ENCODE results near the gene EHMT2.

DNA sequence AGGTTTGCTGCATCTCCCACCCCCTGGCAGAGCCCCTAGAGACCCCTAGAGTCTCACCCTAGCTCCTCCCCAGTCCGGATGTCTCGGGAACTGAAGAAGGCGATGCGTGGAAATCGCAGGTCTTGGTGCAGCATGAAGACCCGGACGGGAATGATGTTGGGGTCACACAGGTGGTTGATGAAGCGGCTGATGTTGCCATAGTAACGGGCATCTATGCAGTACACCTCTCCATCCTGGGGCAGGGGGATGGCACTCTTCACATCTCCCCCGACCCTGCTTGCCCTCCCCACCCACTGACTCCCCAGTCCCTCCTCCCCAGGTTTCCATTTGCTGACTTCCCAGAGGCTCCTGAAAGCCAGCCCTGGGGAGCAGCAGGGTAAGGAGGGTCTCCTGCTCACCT, 16.9 kb downstream of the EHMT2 start:
- TF ChIP-seq, protein P1, sequence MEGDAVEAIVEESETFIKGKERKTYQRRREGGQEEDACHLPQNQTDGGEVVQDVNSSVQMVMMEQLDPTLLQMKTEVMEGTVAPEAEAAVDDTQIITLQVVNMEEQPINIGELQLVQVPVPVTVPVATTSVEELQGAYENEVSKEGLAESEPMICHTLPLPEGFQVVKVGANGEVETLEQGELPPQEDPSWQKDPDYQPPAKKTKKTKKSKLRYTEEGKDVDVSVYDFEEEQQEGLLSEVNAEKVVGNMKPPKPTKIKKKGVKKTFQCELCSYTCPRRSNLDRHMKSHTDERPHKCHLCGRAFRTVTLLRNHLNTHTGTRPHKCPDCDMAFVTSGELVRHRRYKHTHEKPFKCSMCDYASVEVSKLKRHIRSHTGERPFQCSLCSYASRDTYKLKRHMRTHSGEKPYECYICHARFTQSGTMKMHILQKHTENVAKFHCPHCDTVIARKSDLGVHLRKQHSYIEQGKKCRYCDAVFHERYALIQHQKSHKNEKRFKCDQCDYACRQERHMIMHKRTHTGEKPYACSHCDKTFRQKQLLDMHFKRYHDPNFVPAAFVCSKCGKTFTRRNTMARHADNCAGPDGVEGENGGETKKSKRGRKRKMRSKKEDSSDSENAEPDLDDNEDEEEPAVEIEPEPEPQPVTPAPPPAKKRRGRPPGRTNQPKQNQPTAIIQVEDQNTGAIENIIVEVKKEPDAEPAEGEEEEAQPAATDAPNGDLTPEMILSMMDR (IDR thresholded peaks at IDR 0.05; ENCODE audit: insufficient read depth, low read depth, low read length) = no peak
- no peak for TF ChIP-seq EZH2 (IDR thresholded peaks at IDR 0.05; ENCODE audit: insufficient read depth, low read length)

Data from astrocyte (in vitro differentiated cells and primary cell).